ENCODE measurements around the gene STK38L. TPM values are rescaled to one million over a fixed set of nuclear protein-coding genes. Genes with fewer than 3 reads are reported as not detected.

STK38L gene
- total and polyA plus RNA-seq, 10 of the 15 experiments (the other 5 are each of a cell fraction or from before 2014, with no cell fraction given), result 43.0 to 154 (median 115) TPM

DNA sequence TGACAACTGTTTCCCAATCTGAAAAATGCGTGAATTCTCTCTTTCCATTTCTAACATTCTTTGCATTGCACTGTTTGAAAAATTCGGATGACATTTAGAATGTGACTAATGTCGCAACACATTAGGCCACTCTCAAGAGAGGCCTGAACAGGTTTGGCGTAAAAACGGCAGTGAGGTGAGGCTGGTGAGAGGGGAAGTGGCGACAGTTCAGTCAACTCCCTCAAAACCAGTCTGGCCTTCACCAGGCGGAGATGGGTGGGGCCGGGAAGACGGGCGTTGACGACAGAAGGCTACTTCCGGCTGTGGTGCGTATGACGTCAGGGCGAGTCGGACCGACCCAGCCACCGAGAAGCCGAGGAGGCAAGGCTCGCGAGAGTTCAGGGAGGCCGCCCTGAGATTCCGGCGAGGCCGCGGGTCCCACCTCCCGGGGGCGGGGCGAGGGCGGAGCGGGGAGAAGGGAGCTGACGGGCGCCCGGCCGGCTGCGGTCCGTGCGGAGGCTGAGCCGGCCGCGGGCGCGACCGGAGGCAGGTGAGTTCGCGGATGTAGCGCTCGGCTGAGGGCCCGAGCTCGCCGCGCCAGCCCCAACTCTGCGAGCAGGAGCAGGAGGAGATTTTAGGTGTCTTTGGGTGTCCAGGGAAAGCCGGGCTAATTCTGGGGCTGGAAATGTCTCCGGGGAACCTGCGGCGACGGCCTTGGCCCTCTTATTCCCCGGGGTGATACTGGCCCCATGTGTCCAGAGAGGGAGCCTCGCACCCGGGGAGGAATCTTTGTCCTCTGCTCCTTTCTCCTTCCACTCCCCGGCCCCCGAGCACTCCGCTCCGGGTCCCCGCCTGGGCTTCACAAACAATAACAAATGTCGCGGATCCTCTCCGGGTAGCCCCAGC, at the start of gene STK38L (continued):
- TF ChIP-seq, protein P1, sequence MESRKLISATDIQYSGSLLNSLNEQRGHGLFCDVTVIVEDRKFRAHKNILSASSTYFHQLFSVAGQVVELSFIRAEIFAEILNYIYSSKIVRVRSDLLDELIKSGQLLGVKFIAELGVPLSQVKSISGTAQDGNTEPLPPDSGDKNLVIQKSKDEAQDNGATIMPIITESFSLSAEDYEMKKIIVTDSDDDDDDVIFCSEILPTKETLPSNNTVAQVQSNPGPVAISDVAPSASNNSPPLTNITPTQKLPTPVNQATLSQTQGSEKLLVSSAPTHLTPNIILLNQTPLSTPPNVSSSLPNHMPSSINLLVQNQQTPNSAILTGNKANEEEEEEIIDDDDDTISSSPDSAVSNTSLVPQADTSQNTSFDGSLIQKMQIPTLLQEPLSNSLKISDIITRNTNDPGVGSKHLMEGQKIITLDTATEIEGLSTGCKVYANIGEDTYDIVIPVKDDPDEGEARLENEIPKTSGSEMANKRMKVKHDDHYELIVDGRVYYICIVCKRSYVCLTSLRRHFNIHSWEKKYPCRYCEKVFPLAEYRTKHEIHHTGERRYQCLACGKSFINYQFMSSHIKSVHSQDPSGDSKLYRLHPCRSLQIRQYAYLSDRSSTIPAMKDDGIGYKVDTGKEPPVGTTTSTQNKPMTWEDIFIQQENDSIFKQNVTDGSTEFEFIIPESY (IDR thresholded peaks at IDR 0.05), result peak; percentile 75; the same call in 1 of the 2 replicates
- TF ChIP-seq FOXM1 (IDR thresholded peaks at IDR 0.05; ENCODE audit: low read depth, low read length) (no peak; the same call in 1 of the 2 replicates), EZH2 (IDR thresholded peaks at IDR 0.05; ENCODE audit: borderline replicate concordance, control insufficient read depth, low read depth, low read length) (no peak), WRNIP1 (IDR thresholded peaks at IDR 0.05; ENCODE audit: borderline replicate concordance, low read depth, low read length) (no peak), NFIC (IDR thresholded peaks at IDR 0.05; ENCODE audit: low read depth, low read length) (no peak), POLR2AphosphoS2 (IDR thresholded peaks at IDR 0.05; ENCODE audit: low read depth, low read length) (peak; percentile 91), CHD2 (IDR thresholded peaks at IDR 0.05; ENCODE audit: borderline replicate concordance, low read depth, low read length) (peak; percentile 98), IKZF2 (IDR thresholded peaks at IDR 0.05) (peak; percentile 34 to 55; a peak in 3 of 4 replicates), BMI1 (IDR thresholded peaks at IDR 0.05; ENCODE audit: borderline replicate concordance) (no peak), BCL11A (IDR thresholded peaks at IDR 0.05; ENCODE audit: low read depth, low read length) (no peak), NFXL1 (IDR thresholded peaks at IDR 0.05; ENCODE audit: borderline replicate concordance) (no peak), MYB (IDR thresholded peaks at IDR 0.05; ENCODE audit: borderline replicate concordance, low read depth, low read length) (no peak), NR2F1 (conservative IDR thresholded peaks at IDR 0.05) (0 out of 2 replicates have a peak, but pooled peaks have one; percentile 57), RUNX3 (IDR thresholded peaks at IDR 0.05; ENCODE audit: low read length) (peak; percentile 72), CREM (IDR thresholded peaks at IDR 0.05; ENCODE audit: low read depth) (peak; percentile 98), ZNF274 (IDR thresholded peaks at IDR 0.05; ENCODE audit: insufficient read depth, insufficient read length) (no peak), RB1 (IDR thresholded peaks at IDR 0.05; ENCODE audit: borderline replicate concordance) (peak; percentile 51; the same call in 1 of the 2 replicates), STAT3 (IDR thresholded peaks at IDR 0.05; ENCODE audit: low read depth, low read length) (no peak), PAX8 (IDR thresholded peaks at IDR 0.05) (no peak), PML (IDR thresholded peaks at IDR 0.05; ENCODE audit: low read length) (peak; percentile 97), POLR2A (IDR thresholded peaks at IDR 0.05; ENCODE audit: low read depth, low read length) (peak; percentile 98)
- TF ChIP-seq, protein P2, sequence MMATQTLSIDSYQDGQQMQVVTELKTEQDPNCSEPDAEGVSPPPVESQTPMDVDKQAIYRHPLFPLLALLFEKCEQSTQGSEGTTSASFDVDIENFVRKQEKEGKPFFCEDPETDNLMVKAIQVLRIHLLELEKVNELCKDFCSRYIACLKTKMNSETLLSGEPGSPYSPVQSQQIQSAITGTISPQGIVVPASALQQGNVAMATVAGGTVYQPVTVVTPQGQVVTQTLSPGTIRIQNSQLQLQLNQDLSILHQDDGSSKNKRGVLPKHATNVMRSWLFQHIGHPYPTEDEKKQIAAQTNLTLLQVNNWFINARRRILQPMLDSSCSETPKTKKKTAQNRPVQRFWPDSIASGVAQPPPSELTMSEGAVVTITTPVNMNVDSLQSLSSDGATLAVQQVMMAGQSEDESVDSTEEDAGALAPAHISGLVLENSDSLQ (IDR thresholded peaks at IDR 0.05), result peak; percentile 32; the same call in 1 of the 2 replicates
- TF ChIP-seq, protein P3, sequence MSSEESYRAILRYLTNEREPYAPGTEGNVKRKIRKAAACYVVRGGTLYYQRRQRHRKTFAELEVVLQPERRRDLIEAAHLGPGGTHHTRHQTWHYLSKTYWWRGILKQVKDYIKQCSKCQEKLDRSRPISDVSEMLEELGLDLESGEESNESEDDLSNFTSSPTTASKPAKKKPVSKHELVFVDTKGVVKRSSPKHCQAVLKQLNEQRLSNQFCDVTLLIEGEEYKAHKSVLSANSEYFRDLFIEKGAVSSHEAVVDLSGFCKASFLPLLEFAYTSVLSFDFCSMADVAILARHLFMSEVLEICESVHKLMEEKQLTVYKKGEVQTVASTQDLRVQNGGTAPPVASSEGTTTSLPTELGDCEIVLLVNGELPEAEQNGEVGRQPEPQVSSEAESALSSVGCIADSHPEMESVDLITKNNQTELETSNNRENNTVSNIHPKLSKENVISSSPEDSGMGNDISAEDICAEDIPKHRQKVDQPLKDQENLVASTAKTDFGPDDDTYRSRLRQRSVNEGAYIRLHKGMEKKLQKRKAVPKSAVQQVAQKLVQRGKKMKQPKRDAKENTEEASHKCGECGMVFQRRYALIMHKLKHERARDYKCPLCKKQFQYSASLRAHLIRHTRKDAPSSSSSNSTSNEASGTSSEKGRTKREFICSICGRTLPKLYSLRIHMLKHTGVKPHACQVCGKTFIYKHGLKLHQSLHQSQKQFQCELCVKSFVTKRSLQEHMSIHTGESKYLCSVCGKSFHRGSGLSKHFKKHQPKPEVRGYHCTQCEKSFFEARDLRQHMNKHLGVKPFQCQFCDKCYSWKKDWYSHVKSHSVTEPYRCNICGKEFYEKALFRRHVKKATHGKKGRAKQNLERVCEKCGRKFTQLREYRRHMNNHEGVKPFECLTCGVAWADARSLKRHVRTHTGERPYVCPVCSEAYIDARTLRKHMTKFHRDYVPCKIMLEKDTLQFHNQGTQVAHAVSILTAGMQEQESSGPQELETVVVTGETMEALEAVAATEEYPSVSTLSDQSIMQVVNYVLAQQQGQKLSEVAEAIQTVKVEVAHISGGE (CRISPR knock-in tag; IDR thresholded peaks at IDR 0.05), result no peak
- TF ChIP-seq, protein P4, sequence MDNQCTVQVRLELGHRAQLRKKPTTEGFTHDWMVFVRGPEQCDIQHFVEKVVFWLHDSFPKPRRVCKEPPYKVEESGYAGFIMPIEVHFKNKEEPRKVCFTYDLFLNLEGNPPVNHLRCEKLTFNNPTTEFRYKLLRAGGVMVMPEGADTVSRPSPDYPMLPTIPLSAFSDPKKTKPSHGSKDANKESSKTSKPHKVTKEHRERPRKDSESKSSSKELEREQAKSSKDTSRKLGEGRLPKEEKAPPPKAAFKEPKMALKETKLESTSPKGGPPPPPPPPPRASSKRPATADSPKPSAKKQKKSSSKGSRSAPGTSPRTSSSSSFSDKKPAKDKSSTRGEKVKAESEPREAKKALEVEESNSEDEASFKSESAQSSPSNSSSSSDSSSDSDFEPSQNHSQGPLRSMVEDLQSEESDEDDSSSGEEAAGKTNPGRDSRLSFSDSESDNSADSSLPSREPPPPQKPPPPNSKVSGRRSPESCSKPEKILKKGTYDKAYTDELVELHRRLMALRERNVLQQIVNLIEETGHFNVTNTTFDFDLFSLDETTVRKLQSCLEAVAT (IDR thresholded peaks at IDR 0.05), result peak; percentile 89

Data from GM12878 (cell line).